ENCODE measurements around the gene PDE3A.

The PDE3A gene

DNA sequence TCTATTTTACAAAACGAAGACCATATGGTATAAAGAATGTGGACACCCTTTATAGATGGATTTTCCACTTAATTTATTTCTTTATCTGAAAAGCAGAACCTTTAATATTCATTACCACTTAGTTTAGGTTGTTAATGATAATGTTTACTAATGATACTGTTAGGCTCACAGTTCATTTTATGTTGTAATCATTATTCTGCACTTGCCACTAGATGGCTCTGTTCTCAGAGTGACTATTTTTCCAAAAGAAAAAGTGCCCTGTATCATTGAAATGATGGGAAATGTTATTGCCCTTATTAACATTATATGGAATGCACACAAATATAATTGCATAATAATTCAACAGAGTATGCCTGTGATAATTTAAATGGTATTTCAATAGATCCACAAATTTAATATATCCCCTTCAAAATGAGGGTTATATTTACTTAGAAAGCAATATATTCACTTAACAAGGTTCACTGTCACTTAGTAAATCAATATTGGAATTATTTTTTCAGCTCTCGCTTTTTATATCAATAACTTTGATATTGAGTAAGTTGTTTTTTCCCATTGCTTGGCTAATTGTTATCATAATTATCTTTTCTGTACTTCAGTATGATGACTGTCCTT lies 95.7 kb downstream of the PDE3A start:
- no peak for DNase-seq

DNA sequence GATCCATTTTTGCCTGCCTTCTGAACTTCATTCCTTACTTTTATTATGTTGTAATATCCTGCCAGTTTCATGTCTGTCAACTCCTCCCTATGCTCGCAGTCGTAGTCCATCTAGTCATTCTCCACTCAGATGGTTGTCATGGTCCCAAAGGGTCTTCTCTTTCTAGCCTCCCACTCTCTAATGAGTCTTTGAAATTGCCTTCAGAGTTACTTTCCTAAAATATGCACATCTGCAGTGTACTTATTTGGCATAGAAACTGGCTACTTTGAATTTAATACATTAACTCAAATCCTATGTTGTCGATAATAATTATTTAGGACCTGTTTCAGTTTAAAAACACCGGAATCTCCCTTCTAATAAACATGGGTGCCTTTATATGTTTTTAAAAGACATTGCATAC lies 101.0 kb downstream of the PDE3A start:
- DNase-seq = no peak

DNA sequence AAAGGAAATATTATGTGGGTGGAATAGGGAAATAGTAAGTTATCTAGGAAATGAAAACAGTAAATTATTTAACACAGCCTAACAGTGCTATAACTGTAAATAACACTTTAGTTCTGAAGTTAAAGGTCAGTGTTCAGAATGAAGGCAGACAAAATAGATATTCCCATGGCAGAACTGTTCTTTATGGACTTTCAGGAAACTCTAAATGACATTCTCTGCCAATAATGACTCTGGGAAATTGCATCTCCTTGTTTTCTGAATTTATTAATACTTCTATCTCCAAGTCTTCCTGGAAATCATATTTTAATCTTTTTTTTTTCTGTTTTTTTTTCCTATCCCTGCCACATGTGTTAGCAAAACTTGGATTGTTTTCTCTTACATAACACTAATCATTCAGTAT lies 101.4 kb downstream of the PDE3A start:
- no peak for DNase-seq

DNA sequence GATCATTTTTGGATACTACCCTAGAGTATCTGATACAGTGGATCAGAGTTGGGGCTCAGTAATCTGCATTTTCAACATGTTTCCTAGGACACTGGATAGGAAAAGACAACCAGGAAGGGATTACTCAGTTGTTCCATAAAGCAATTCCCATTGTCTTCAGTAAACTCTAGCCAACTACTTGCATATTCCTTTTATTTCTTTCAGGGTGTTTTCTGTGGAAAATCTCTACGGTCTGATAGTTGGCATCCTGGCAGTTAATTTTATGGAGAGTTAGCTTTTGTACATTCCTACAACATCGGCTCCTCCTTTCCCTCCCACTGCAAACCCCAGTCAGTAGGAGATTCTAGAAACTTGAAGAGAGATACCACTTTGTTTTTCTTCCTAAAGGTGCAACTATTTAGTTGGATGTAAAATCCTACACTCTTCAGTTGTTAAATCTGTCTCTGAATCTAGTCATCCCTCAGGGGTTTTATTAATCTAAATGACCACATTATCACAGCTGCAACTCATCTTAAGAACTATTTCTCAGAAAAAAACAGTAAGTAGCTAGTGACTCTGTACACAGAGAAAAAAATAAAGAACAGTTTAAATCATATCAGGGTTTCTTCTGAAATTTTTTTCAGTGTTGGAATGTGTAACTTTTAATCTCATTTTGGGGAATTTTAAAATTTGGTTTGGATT lies 103.9 kb downstream of the PDE3A start:
- no peak for DNase-seq

DNA sequence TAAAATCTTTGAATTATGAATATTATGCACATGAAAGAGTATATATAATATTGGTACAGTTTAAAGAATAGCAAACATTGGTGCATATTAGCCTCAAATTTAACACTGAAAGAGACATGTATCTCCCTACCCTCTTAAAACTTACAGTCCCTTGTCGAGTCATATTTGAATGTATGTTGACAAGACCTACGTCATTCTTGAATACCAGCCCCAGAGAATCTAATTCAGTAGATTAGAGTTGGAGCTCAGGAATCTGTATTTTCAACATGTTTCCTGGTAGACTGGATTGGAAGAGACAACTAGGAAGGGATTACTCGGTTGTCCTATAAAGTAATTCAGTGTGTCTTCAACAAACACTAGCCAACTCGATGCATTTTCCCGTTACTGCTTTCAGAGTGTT lies 104.8 kb downstream of the PDE3A start:
- DNase-seq = no peak

DNA sequence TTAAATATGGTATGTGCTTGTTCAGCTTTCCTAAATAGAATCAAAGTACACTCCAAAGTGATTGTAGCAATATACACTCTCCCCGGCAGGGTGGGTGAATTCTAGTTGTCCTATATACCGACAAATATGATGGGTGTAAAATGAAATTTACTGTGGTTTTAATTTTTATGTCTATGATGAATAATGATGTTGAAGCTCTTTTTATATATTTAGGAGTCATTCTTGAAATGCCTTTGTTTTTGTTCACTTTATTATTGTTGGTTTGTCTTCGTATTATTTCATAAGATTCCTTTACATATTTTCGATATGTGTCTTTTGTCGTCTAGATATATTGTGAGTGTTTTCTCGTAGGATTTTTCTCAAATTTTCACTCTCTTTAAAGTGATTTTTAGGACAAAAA lies 105.7 kb downstream of the PDE3A start:
- no peak for DNase-seq

DNA sequence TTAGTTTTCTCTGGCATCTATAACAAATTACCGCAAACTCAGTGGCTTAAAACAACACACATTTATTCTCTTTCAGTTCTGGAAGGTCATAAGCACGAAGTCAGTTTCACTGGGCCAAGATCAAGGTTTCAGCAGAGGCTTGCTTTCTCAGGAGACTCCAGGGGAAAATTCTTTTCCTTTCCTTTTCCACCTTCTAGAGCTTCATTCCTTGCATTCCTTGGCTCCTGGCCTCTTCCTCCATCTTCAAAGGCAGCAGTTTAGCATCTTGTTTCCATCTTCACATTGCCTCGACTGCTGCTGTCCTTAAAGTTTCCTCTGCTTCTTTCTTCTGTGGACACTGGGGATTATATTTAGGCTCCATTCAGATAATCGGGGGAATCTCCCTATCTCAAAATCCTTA lies 106.1 kb downstream of the PDE3A start:
- DNase-seq = no peak

DNA sequence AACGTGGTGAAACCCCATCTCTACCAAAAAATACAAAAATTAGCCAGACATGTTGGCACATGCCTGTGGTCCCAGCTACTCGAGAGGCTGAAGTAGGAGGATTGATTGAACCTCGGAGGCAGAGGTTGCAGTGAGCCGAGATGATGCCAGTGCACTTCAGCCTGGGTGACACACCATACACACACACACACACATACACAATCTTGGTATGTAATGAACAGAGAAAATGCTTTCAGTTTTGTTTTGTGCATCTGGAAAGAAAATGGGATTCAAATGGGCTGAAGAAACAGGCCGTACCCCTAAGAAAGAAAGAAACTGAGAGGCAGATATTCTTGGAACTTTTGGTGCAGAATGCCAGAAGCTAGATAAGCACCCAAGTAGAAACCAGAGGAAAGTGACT lies 107.2 kb downstream of the PDE3A start:
- DNase-seq = no peak

DNA sequence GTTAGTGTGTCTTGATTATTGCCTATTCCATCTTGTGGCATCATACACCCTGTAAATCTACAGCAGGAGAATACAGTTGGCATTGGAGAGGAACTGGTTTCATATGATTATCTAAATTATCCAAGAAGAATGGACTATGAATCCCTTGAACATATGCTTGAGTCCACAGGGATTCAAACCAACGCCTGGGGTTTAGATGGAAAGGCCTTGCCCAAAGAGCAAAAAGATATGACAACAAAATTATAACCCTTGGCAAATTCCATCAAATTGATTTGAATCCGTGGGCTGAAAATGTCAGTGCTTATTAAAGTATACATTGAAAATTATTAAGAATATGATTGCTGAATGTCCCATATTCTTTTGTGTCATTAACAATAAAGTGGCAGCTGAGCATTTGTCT lies 108.2 kb downstream of the PDE3A start:
- no peak for DNase-seq

DNA sequence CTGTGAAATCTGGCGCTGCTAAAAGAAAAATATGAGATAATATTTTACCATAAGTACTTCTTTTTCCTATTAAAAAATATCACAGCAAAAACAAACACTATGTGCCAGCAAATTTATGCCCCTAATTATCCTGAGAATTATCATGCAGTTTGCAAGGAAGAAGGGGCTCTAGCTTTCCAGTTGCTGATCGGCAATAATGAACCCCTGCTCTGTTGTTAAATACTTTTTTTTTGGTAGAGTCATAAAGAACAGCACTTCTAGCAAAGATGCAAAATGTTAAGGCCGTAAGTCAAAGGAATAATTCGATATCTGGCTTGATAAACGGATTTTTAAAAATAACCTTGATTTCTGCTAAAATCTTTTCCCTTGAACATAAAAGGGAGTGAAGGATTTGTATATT lies 108.9 kb downstream of the PDE3A start:
- DNase-seq = no peak

DNA sequence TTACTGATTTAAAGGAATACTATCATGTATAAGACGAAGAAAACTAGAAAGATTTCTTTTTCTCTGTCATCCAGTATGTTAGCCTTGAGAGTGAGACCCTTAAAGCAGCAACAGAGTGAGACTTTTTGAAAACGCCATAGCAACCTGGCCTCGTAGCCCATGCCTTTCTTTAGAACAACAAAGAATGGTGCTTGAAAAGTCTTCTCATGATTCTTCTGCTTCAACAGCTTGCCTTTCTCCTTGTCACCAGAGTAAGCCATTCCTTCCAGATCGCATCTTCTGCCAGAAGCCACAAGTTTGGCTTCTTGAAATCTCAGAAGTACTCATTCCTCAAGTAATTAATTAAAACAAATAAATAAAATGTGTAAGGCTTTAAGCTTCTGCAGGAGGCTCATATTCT lies 109.3 kb downstream of the PDE3A start:
- DNase-seq = no peak

DNA sequence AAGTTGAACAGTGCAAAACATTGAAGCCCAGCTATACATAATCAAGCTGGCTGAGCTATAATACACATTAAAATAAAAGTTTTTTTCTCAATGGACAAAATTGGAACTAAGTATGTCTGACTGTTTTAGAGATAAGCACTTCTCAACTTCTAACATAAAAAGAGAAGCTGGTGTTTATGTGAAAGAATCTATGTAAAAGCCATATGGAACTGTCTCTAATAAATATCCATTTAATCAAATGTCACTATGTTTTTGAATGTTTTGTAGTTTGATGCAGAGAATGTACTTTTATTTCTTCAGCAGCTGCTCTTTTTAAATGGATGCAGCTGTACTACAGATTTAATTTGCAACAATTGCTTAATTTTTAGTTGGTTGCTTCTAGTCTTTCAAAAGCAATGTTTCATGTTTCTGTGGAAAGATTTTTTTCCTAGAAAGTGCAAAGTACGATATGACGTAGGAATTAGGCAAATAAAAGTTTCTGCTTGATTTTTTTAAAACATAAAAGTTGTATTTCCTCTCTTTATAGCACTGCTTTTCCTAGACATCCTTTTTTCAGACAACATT lies 114.2 kb downstream of the PDE3A start:
- no peak for DNase-seq

DNA sequence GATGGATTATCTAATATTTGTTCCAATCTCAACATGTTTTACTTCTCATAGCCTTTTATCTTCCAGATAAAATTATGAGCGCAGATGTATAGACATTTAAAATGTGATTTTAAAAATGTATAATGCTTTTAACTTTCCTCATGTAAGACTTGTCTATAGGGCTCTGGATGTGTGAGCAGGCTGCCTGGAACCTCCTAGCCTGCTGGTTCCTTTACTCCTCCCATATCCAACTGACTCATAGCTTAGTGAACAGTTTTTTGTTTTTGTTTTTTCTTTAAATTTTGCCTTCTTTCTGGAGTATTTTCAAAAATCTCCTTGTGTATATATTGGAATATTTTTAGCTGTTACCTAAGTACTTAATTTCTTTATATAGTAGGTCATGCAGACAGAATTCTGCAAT lies 115.4 kb downstream of the PDE3A start:
- no peak for DNase-seq

DNA sequence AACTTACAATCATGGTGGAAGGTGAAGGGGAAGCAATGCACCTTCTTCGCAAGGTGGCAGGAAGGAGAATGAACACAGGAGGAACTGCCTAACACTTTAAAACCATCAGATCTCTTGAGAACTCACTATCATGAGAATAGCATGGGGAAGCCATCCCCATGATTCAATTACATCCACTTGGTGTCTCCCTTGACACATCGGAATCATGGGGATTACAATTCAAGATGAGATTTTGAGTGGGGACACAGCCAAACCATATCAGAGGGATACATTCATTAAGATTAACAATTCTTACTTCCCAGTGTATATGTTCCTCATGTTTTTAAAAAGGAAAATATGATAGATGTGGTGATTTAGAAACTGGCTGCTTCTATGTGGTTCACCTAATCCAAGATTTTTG lies 117.9 kb downstream of the PDE3A start:
- DNase-seq = no peak

DNA sequence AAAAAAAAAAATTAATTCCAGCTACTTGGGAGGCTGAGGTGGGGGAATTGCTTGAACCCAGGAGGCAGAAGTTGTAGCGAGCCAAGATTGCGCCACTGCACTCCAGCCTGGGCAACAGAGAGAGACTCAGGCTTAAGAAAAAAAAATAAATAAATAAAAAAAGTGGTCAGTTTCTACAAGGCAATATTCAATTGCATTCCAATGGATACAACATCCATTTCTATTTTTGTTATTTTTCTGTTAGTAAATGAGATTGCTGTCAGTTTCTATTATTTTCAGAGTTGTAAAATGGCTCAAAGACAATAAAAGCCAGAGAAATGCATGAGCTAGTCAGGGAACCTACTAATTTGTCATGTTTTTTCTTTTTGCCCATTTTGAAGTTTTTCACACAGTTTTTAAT lies 119.2 kb downstream of the PDE3A start:
- no peak for DNase-seq

DNA sequence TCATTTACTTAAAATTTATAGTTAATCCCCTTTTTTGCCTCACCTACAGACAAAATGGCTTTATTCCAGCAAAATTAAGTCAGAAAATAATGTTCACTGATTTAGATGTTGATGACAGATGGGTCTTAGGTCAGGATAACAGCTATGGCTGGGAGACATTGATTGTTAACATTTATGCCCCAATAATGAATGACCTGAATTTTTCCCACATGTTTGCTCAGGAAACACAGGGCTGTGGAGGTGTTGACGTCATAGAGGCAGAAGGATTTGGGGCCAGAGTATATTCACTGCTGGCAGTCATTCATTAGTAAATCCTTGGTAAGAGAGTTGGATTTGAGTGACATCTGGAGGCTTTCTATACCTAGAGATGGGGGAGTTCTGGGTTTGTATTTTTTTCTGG lies 121.3 kb downstream of the PDE3A start:
- no peak for DNase-seq

DNA sequence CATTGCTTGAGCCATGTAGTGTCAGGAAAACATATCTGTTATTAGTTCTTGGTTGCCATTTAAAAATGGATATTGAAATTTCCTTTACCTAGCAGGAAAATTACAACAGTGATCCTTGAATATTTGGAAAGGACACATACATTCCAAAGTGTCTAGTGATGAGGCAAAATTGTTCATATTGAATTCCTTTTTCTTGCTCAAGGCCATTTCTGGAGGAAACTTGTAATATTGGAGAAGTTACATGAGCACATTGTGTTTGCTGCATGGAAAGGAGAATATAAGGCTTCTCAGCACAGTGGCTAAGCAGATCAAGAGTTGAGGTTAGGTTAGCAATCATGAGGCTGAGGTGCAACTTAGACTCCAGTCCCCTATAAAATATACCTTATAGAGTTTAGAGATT lies 121.9 kb downstream of the PDE3A start:
- no peak for DNase-seq

DNA sequence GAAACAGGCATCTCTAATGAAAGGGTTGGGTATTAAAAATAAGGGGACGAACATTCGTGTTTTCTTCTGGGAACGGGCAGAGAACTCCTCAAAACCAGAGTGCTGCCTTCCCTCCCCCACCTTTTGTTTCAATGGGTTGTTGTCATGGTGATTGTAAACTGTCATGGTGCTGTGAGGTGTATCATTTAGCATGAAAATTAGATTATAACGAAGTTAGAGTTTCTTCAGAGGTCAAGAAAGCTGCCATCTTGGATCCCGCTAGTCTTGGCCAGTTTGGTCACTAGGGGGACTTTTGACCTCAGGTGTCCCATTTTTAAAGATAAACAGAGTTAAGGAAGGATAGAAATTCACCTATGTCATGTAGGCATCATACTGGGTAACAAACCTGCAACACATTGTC lies 123.0 kb downstream of the PDE3A start:
- DNase-seq = no peak

DNA sequence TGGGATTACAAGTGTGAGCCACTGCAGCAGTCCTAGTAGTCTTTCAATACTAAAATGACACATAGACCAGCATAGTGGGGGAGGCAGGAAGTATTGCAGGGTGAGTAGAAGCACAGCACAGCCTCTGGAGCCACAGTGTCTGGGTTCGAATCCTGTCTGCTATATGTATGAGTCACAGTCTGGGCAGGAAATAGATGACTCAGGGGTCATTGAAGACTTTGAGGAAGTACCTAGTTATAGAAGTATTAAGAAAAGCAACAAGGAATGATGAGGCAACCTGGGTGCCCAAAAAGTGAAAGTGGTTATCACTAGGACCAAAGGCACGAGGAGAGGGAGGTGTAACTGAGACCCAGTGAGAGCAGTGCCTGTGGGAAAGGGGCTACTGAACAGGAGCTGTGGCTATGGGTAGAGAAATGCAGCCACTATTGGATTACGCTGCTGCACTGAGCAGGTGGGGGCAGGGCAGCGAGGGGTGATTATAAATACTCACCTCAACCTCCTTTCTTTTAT lies 124.0 kb downstream of the PDE3A start:
- DNase-seq = no peak

DNA sequence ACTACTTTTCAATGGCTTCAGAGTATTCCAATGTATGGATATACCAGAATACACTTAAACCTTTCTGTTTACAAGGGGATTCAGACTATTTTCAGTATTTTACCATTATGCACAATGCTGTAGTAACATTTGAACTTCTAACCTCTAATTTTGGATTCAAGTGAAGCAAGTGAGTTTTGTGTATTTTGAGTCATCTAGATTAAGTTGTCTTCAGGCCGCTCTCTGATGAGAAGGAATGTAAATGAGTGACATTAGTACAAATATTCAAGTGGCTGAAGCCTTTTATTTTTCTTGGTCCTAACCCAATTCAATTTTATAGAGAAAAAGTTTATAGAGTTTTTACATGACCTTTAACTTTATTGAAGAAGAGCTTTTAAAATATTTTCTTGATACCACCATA lies 125.6 kb downstream of the PDE3A start:
- DNase-seq = no peak

DNA sequence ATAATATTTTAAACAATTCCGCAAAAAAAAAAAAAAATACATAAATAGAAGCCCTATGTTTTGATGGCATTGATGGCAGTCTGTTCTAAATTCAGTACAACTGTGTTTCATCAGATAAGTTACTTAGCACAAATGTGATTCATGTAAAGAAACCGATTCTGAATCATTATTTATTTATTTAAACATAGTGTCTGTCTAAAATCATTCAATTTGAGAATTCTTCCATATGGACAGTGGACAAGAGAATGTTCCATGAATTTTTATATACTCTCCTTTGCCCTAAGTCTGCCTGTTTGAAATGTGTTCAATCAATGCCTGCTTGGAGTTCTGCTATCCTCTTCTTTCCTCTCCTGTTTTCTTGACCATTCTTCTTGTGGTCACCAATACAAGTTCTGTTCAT lies 126.5 kb downstream of the PDE3A start:
- no peak for DNase-seq

DNA sequence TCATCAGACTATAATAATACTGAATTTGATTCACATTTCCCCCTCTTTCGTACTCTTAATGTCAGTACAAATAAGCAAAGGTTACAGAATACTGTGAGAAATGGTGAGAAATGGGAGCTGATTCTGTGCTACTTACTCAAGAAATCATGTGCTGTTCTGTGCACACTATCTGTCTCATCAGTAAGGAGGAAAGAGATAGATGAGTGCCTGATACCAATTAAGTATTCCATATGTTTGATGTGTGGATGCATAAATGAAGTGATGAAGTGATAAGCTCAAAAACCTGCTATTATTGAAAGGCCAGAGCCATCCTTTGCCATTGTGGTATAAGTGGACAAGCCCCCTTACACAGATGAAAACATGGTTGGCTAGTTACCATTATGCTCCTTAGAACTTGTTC lies 127.7 kb downstream of the PDE3A start:
- DNase-seq = no peak

DNA sequence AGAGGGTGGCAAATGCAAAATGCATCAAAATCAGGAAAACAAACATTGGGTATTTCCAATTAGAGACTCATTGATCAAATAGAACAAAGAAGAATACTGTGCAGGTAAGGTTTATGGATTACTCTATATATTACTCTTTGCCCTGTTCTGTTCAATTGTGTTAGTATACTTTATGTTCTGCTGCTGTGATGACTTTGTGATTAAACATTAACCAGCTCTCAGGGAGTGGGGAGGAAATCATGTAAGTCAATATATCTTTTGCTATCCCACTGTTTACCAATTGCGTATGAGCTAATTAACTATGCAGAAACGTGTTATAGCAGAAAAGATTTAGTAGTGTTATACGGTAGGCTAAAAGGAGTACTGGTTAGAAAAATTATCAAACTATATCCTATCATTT lies 129.4 kb downstream of the PDE3A start:
- DNase-seq = no peak

DNA sequence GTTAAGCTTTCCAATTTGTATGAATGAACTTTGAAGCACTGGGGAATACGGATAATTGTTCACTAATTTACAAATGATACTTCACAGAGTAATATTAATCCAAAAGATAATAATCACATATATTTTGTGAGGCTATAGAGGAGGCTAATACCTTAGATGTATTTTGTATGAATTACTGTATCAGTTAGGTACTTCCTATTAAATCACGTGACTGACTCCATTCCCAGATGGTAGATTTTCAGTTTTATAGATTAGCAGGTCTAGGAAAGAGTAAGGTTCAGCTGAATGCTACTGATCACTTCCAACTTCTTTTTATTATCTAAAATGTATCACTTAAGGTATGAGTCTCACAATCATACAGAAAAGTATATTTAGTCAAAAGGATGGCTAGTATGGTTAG lies 133.6 kb downstream of the PDE3A start:
- DNase-seq = no peak

DNA sequence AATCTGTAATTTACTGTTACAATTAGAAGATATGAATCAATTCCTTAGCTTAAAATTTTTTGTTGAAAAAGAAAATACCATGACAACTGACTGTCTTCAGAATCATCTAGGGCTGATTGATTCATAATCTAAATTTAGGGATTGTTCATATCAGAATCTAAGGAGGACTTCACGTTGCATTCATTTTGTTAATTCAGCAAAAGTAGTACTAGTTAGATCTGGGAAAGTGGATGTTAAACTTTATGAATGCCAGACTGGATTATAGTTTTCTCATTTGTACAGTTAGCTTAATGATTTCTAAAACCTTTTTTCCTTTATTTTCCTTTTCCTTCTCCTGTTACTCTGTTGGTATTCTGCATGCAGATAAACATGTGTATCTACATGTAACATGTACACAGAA lies 135.5 kb downstream of the PDE3A start:
- DNase-seq = no peak
